Measurements from ENCODE around the gene SBF1. TPM values are rescaled to one million over a fixed set of nuclear protein-coding genes. Genes with fewer than 3 reads are reported as not detected.
A peak's percentile ranks its signal among the peaks of the same experiment; 100 is the strongest.

Gene SBF1
- total and polyA plus RNA-seq, 2 of the 13 experiments (the other 11 are each of a cell fraction or from before 2014, with no cell fraction given), result 31.7 to 40.9 TPM

DNA sequence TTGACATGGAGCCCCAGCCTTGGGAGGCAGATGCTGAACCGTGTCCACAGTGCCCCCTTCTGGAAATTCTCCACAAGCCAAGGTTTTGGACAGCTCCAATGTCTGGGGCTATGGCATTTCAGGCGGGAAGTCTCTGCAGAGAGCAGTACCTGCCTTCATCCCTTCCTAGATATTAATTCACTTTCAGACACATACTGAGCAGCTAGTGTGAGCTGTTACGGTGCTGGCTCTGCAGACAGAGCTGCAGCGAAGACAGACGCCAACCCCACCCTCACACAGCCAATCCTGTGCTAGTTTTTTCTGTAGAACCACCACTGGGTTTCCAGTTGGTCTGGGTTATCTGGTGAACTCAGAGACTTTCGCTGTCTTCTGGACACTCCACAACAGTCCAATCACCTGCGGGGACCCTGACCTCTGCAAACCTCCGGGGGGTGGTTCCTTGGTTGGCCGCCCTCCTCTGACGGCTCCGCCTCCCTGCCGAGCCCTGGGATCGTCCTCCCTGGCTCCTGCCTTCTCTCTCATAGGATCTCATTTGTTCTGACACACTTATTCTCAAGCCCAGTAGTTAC is 23.6 kb upstream of the SBF1 start (continued):
- TF ChIP-seq, protein P1, sequence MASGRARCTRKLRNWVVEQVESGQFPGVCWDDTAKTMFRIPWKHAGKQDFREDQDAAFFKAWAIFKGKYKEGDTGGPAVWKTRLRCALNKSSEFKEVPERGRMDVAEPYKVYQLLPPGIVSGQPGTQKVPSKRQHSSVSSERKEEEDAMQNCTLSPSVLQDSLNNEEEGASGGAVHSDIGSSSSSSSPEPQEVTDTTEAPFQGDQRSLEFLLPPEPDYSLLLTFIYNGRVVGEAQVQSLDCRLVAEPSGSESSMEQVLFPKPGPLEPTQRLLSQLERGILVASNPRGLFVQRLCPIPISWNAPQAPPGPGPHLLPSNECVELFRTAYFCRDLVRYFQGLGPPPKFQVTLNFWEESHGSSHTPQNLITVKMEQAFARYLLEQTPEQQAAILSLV (CRISPR knock-in tag; IDR thresholded peaks at IDR 0.05; ENCODE audit: borderline replicate concordance), result no peak
- TF ChIP-seq MYC (CRISPR knock-in tag; IDR thresholded peaks at IDR 0.05; ENCODE audit: borderline replicate concordance), result no peak
- no peak for TF ChIP-seq SMARCE1 (IDR thresholded peaks at IDR 0.05; ENCODE audit: borderline replicate concordance)
- TF ChIP-seq ZNF382 (CRISPR knock-in tag; IDR thresholded peaks at IDR 0.05; ENCODE audit: borderline replicate concordance), result no peak
- 0 out of 2 replicates have a peak, but pooled peaks have one; percentile 7 for TF ChIP-seq ZBTB43 (CRISPR knock-in tag; conservative IDR thresholded peaks at IDR 0.05)
- no peak for TF ChIP-seq MTA3 (CRISPR knock-in tag; IDR thresholded peaks at IDR 0.05)
- 0 out of 2 replicates have a peak, but pooled peaks have one; percentile 27 for TF ChIP-seq ZNF335 (CRISPR knock-in tag; IDR thresholded peaks at IDR 0.05)
- 0 out of 2 replicates have a peak, but pooled peaks have one; percentile 27 for TF ChIP-seq GABPB1 (CRISPR knock-in tag; IDR thresholded peaks at IDR 0.05)
- 0 out of 2 replicates have a peak, but pooled peaks have one; percentile 14 for TF ChIP-seq NCOA2 (CRISPR knock-in tag; IDR thresholded peaks at IDR 0.05)
- TF ChIP-seq ZNF274 (CRISPR knock-in tag; IDR thresholded peaks at IDR 0.05), result no peak
- TF ChIP-seq HNRNPUL1 (IDR thresholded peaks at IDR 0.05; ENCODE audit: low read depth, low read length), result no peak
- TF ChIP-seq, protein P2, sequence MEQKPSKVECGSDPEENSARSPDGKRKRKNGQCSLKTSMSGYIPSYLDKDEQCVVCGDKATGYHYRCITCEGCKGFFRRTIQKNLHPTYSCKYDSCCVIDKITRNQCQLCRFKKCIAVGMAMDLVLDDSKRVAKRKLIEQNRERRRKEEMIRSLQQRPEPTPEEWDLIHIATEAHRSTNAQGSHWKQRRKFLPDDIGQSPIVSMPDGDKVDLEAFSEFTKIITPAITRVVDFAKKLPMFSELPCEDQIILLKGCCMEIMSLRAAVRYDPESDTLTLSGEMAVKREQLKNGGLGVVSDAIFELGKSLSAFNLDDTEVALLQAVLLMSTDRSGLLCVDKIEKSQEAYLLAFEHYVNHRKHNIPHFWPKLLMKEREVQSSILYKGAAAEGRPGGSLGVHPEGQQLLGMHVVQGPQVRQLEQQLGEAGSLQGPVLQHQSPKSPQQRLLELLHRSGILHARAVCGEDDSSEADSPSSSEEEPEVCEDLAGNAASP (CRISPR knock-in tag; IDR thresholded peaks at IDR 0.05; ENCODE audit: borderline replicate concordance), result no peak
- peak; percentile 59; the same call in 1 of the 2 replicates for TF ChIP-seq ZMYM4 (CRISPR knock-in tag; IDR thresholded peaks at IDR 0.05)
- TF ChIP-seq RAD21 (CRISPR knock-in tag; IDR thresholded peaks at IDR 0.05), result peak; percentile 55
- peak; percentile 90 for TF ChIP-seq CTCF (CRISPR knock-in tag; IDR thresholded peaks at IDR 0.05)
- no peak for TF ChIP-seq ZNF672 (CRISPR knock-in tag; IDR thresholded peaks at IDR 0.05)
- no peak for TF ChIP-seq ZFP82 (CRISPR knock-in tag; IDR thresholded peaks at IDR 0.05; ENCODE audit: borderline replicate concordance)
- no peak for TF ChIP-seq ZNF563 (CRISPR knock-in tag; IDR thresholded peaks at IDR 0.05)
- no peak for TF ChIP-seq ELF1 (CRISPR knock-in tag; IDR thresholded peaks at IDR 0.05)
- TF ChIP-seq ZBTB2 (CRISPR knock-in tag; IDR thresholded peaks at IDR 0.05; ENCODE audit: low read depth), result no peak
- no peak for TF ChIP-seq MXD4 (CRISPR knock-in tag; IDR thresholded peaks at IDR 0.05)
- no peak for TF ChIP-seq CENPX (CRISPR knock-in tag; IDR thresholded peaks at IDR 0.05)
- TF ChIP-seq LCORL (IDR thresholded peaks at IDR 0.05), result no peak
- peak; percentile 80 for TF ChIP-seq LCORL (CRISPR knock-in tag; IDR thresholded peaks at IDR 0.05)
- TF ChIP-seq ZNF580 (CRISPR knock-in tag; IDR thresholded peaks at IDR 0.05; ENCODE audit: borderline replicate concordance, low read depth), result peak; percentile 39; the same call in 1 of the 2 replicates

All from HepG2 (cell line).